Activated CD4-positive, alpha-beta T cell treated with anti-CD3 and anti-CD28 coated beads, Interleukin-2, amount 10 ng/mL, durations not matched to agents 24 days and 14 days (primary cell): ENCODE measurements around the gene ADK. TPM values are rescaled to one million over a fixed set of nuclear protein-coding genes. Genes with fewer than 3 reads are reported as not detected.
"Not testable (repeated sequence)": the region's sequence is repeated elsewhere in the genome, so short reads cannot be mapped to it uniquely, and the experiment has no call there.

Experiments used
- DNase-seq: peaks from one replicate; pipeline ENCODE4 v3.0.0; 2022
- H3K27ac Mint-ChIP-seq: one replicate; pipeline ENCODE4 v1.8.0; 2022; ENCODE audit warnings: mild to moderate bottlenecking, mixed read lengths
- H3K27me3 Mint-ChIP-seq: one replicate; pipeline ENCODE4 v1.8.0; 2022; ENCODE audit warnings: mixed read lengths
- H3K36me3 Mint-ChIP-seq: one replicate; pipeline ENCODE4 v1.8.0; 2022; ENCODE audit warnings: low read depth, mild to moderate bottlenecking, mixed read lengths
- H3K4me1 Mint-ChIP-seq: one replicate; pipeline ENCODE4 v1.8.0; 2021; ENCODE audit warnings: mixed read lengths
- H3K4me3 Mint-ChIP-seq: one replicate; pipeline ENCODE4 v1.8.0; 2022; ENCODE audit warnings: mild to moderate bottlenecking, moderate library complexity, mixed read lengths
- H3K9me3 Mint-ChIP-seq: one replicate; pipeline ENCODE4 v1.8.0; 2021; ENCODE audit warnings: mixed read lengths
- intact Hi-C: fragments of 100-400 bp; cut with micrococcal nuclease; formaldehyde crosslinking; loops from one replicate; pipeline ENCODE4 v1.15.1; 2023
- total RNA-seq: library from RNA; stranded (reverse); gene quantifications from 2 replicates; pipeline ENCODE4 v1.2.3, GENCODE V29; 2022

Gene ADK
- total RNA-seq, 1 donor from 2014 or later = 54.8 TPM

GRCh38 chr10:74483356-74483755 is 332.3 kb downstream of the ADK start:
- intact Hi-C loops = no loop called here
- DNase-seq = no peak
- Mint-ChIP-seq H3K27ac (no peak overlapping the region), H3K27me3 (no peaks in the 10 kb centered on the region), H3K4me3 (no peak overlapping the region), H3K36me3 (peaks cover 22% of the 10 kb centered on the region), H3K4me1 (no peaks in the 10 kb centered on the region), H3K9me3 (peaks cover 11% of the 10 kb centered on the region)

- no peak for DNase-seq
- Mint-ChIP-seq H3K4me3 (no peak overlapping the region), H3K27ac (no peak overlapping the region), H3K9me3 (peaks cover 11% of the 10 kb centered on the region), H3K4me1 (no peaks in the 10 kb centered on the region), H3K36me3 (peaks cover 22% of the 10 kb centered on the region), H3K27me3 (no peaks in the 10 kb centered on the region)
- intact Hi-C loops = no loop called here
Measured at GRCh38 chr10:74485283-74485682, 334.3 kb downstream of the ADK start.

GRCh38 chr10:74486659-74487058 is 335.6 kb downstream of the ADK start:
- H3K9me3 Mint-ChIP-seq = peaks cover 11% of the 10 kb centered on the region
- H3K36me3 Mint-ChIP-seq = peaks cover 18% of the 10 kb centered on the region
- peaks cover 2% of the 10 kb centered on the region for H3K4me1 Mint-ChIP-seq
- no peak overlapping the region for H3K4me3 Mint-ChIP-seq
- no peak overlapping the region for H3K27ac Mint-ChIP-seq
- DNase-seq = no peak
- intact Hi-C loops = no loop called here
- H3K27me3 Mint-ChIP-seq = no peaks in the 10 kb centered on the region

- peaks cover 1% of the 10 kb centered on the region for H3K9me3 Mint-ChIP-seq
Measured at GRCh38 chr10:74488907-74489306, 337.9 kb downstream of the ADK start.

GRCh38 chr10:74490551-74490950 is 339.5 kb downstream of the ADK start:
- Mint-ChIP-seq H3K27ac (no peak overlapping the region), H3K36me3 (peaks cover 3% of the 10 kb centered on the region), H3K27me3 (no peaks in the 10 kb centered on the region), H3K4me3 (no peak overlapping the region), H3K9me3 (peaks cover 7% of the 10 kb centered on the region), H3K4me1 (peaks cover 2% of the 10 kb centered on the region)
- no peak for DNase-seq
- intact Hi-C loops = no loop called here

More at GRCh38 chr10:74488907-74489306, 337.9 kb downstream of the ADK start:
- H3K36me3 Mint-ChIP-seq = peaks cover 3% of the 10 kb centered on the region
- no peaks in the 10 kb centered on the region for H3K27me3 Mint-ChIP-seq
- no peak overlapping the region for H3K27ac Mint-ChIP-seq
- peaks cover 2% of the 10 kb centered on the region for H3K4me1 Mint-ChIP-seq
- no peak for DNase-seq
- no peak overlapping the region for H3K4me3 Mint-ChIP-seq
- intact Hi-C loops = no loop called here

GRCh38 chr10:74491014-74491413 is 340.0 kb downstream of the ADK start:
- intact Hi-C loops = no loop called here
- H3K27ac Mint-ChIP-seq = no peak overlapping the region
- no peaks in the 10 kb centered on the region for H3K27me3 Mint-ChIP-seq
- peaks cover 7% of the 10 kb centered on the region for H3K9me3 Mint-ChIP-seq
- H3K4me3 Mint-ChIP-seq = no peak overlapping the region
- no peak for DNase-seq
- peaks cover 3% of the 10 kb centered on the region for H3K36me3 Mint-ChIP-seq
- peaks cover 2% of the 10 kb centered on the region for H3K4me1 Mint-ChIP-seq

GRCh38 chr10:74496276-74496675 is 345.3 kb downstream of the ADK start:
- H3K27me3 Mint-ChIP-seq, DNase-seq, intact Hi-C loops, H3K27ac Mint-ChIP-seq, H3K4me3 Mint-ChIP-seq: not testable (repeated sequence)
- Mint-ChIP-seq H3K9me3 (peaks cover 24% of the 10 kb centered on the region), H3K4me1 (peaks cover 11% of the 10 kb centered on the region), H3K36me3 (peaks cover 26% of the 10 kb centered on the region)

GRCh38 chr10:74498664-74499063 is 347.6 kb downstream of the ADK start:
- DNase-seq, H3K27me3 Mint-ChIP-seq, intact Hi-C loops, H3K27ac Mint-ChIP-seq, H3K4me3 Mint-ChIP-seq: not testable (repeated sequence)
- Mint-ChIP-seq H3K9me3 (peaks cover 28% of the 10 kb centered on the region), H3K36me3 (peaks cover 33% of the 10 kb centered on the region), H3K4me1 (peaks cover 23% of the 10 kb centered on the region)

GRCh38 chr10:74500026-74500704 is 349.1 kb downstream of the ADK start:
- DNase-seq = no peak

GRCh38 chr10:74500816-74501215 is 349.8 kb downstream of the ADK start:
- H3K9me3 Mint-ChIP-seq = peaks cover 38% of the 10 kb centered on the region
- H3K4me1 Mint-ChIP-seq = peaks cover 31% of the 10 kb centered on the region
- no peak for DNase-seq
- H3K27me3 Mint-ChIP-seq = no peaks in the 10 kb centered on the region
- peaks cover 48% of the 10 kb centered on the region for H3K36me3 Mint-ChIP-seq
- intact Hi-C loops = loop anchor here (1.0 to 10.0 kb wide), 4 partner anchors 56 to 516 kb away; partner anchors contain the start of gene KAT6B
- H3K27ac Mint-ChIP-seq = peak overlapping the region; percentile 41
- no peak overlapping the region for H3K4me3 Mint-ChIP-seq

More at GRCh38 chr10:74500026-74500704, 349.1 kb downstream of the ADK start:
- Mint-ChIP-seq H3K4me3 (peak overlapping the region; percentile 50), H3K4me1 (peaks cover 31% of the 10 kb centered on the region), H3K27ac (peak overlapping the region; percentile 70), H3K36me3 (peaks cover 42% of the 10 kb centered on the region), H3K27me3 (no peaks in the 10 kb centered on the region), H3K9me3 (peaks cover 33% of the 10 kb centered on the region)
- intact Hi-C loops = loop anchor here (1.0 to 10.0 kb wide), 4 partner anchors 55 to 517 kb away; partner anchors contain the start of gene KAT6B

GRCh38 chr10:74502963-74503608 is 352.1 kb downstream of the ADK start:
- no peaks in the 10 kb centered on the region for H3K27me3 Mint-ChIP-seq
- H3K4me1 Mint-ChIP-seq = peaks cover 31% of the 10 kb centered on the region
- peak overlapping the region; percentile 83 for H3K27ac Mint-ChIP-seq
- intact Hi-C loops = loop anchor here (5.0 to 10.0 kb wide), 3 partner anchors 58 to 514 kb away; partner anchors contain the start of gene KAT6B
- peaks cover 52% of the 10 kb centered on the region for H3K36me3 Mint-ChIP-seq
- no peak for DNase-seq
- peak overlapping the region; percentile 19 for H3K4me3 Mint-ChIP-seq
- peaks cover 35% of the 10 kb centered on the region for H3K9me3 Mint-ChIP-seq

- peaks cover 69% of the 10 kb centered on the region for H3K36me3 Mint-ChIP-seq
- no peak overlapping the region for H3K27ac Mint-ChIP-seq
- peaks cover 54% of the 10 kb centered on the region for H3K9me3 Mint-ChIP-seq
- no peak for DNase-seq
- no peaks in the 10 kb centered on the region for H3K27me3 Mint-ChIP-seq
- intact Hi-C loops = loop anchor here (10.0 kb wide), 2 partner anchors 63 to 317 kb away; partner anchors contain the start of gene KAT6B
- no peak overlapping the region for H3K4me3 Mint-ChIP-seq
- peaks cover 14% of the 10 kb centered on the region for H3K4me1 Mint-ChIP-seq
Measured at GRCh38 chr10:74507951-74508350, 356.9 kb downstream of the ADK start.

- no peak for DNase-seq
- Mint-ChIP-seq H3K36me3 (peaks cover 66% of the 10 kb centered on the region), H3K4me3 (no peak overlapping the region), H3K4me1 (no peaks in the 10 kb centered on the region), H3K27me3 (no peaks in the 10 kb centered on the region), H3K9me3 (peaks cover 54% of the 10 kb centered on the region), H3K27ac (no peak overlapping the region)
- intact Hi-C loops = no loop called here
Measured at GRCh38 chr10:74510594-74510993, 359.6 kb downstream of the ADK start.

GRCh38 chr10:74511051-74511450 is 360.0 kb downstream of the ADK start:
- intact Hi-C loops = no loop called here
- peaks cover 50% of the 10 kb centered on the region for H3K9me3 Mint-ChIP-seq
- no peaks in the 10 kb centered on the region for H3K4me1 Mint-ChIP-seq
- no peak for DNase-seq
- no peaks in the 10 kb centered on the region for H3K27me3 Mint-ChIP-seq
- peaks cover 65% of the 10 kb centered on the region for H3K36me3 Mint-ChIP-seq
- no peak overlapping the region for H3K27ac Mint-ChIP-seq
- H3K4me3 Mint-ChIP-seq = no peak overlapping the region
